GM19463 (cell line): ENCODE results near the gene GPC2.

Experiments used
- ATAC-seq: cut with Tn5 transposase; IDR thresholded peaks from one replicate; pipeline ENCODE4 v1.9.1; 2021; ENCODE audit warnings: mild to moderate bottlenecking, moderate library complexity; ENCODE audit not compliant: unreplicated experiment

The GPC2 gene

GRCh38 chr7:100170101-100170897 is 6.9 kb downstream of the GPC2 start:
- no peak for ATAC-seq

GRCh38 chr7:100169147-100169850 is 7.9 kb downstream of the GPC2 start:
- ATAC-seq = no peak

DNA sequence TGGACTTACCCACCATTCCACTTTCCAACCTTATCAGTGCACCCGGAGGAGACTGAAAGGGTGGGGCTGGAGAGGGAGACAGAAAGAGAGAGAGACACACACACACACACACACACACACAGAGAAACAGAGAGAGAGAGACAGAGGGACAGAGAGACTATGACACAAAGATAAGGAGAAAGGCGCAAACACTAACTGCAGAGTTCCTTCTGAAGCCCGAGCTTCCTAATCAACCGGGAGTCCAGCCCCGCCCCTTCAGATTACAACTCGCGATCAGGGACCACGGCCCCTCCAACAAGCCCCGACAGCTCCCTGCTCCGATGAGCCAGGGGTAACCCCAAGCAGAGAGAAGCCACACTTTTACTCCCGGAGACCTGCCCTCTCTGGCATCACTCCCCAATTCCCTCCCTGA is 9.3 kb downstream of the GPC2 start:
- no peak for ATAC-seq

GRCh38 chr7:100166970-100167911 is 9.9 kb downstream of the GPC2 start:
- no peak for ATAC-seq

DNA sequence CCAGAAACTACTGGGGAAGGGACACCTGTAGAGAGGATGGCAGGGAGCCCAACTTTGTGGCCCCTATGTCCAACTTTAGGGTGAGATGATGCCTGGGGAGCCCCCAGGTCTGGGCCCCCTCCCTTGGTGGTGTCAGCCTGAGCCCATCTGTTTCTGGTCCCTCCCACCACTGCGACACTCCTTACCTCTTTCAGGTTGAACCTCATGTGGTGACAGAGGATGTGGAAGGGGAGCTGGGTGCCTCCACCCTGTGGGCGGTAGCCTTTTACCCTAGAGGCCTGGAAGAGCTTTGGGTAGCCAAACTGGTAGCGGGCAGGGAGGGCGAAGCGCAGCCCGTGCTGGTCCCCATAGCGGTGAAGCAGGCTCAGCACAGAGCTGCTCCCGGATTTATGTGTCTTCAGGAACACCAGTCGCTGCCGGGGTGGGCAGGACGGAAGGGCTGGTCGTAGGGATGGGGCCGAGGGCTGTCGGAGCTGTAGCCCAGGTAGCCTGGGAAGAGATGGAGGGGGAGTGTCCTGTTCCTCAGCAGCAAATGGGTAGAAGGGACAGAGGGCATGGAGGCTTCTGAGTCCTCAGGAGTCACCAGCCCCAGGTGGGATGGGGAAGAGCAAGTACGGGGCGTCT is 10.8 kb downstream of the GPC2 start:
- no peak for ATAC-seq

GRCh38 chr7:100163871-100164270 is 13.3 kb downstream of the GPC2 start:
- no peak for ATAC-seq

GRCh38 chr7:100163006-100163531 is 14.1 kb downstream of the GPC2 start:
- ATAC-seq = no peak

DNA sequence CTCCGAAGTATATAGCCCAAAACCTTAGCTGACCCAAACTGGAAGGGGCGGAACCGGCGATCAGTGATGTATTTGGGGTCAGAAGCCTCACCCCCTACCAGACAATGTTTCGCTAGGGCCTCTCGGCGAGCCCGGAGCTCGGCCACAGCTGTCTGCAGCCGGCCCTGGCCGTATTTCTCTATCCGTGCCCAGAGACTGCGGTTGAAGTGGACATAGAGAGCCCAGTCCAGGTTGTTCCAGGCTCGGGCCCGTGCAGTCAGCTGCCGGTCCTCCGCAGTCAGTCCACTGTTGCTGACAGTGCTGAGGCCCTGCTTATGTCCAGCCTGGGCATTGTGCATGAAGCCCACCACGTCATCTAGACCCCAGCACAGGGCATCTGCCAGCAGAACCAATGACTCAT is 17.1 kb downstream of the GPC2 start:
- no peak for ATAC-seq

GRCh38 chr7:100159099-100159623 is 18.0 kb downstream of the GPC2 start:
- no peak for ATAC-seq

DNA sequence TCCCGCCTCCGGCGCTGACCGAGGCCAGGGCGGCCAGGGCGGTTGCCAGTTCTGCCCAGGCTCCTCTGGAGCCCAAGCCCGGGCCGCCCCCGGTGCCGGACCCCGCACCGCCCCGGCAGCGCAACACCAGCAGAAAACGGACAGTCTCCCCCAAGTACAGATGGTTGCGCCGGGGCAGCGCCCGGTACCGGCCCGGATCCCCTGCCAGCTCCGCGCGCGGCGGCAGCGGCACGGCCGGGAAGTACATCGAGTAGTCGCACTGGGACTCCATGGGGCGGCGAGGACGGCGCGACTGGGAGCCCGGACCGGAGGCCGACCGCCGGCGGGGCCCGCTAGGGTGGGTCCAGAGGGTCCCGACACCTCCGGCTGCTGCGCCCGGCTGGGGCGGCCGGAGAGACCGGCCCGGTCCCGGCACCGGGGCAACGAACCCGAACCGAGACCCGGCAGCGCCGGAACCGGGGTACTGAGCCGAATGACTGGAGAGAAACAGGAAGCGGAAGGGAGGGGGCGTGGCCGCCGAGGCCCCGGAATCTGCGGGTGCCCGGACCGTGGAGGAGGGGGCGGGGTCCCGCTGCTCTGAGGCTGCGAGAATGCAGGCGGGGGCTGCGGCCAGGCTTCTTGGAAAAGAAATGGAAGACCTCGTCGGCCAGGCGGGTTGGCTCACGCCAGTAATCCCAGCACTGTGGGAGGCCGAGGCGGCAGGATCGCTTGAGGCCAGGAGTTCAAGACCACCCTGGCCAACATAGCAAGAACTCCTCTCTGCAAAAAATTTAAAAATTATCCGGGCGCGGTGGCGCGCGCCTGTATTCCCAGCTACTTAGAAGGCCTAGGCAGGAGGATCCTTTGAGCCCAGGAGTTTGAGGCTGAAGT is 18.7 kb downstream of the GPC2 start, which contains the start of gene TRAPPC14:
TSS of gene TRAPPC14 (minus strand) at position 495 of the 870 bp plus-strand sequence. CDS start at position 271, 224 bp downstream.
- ATAC-seq = peak; percentile 95

DNA sequence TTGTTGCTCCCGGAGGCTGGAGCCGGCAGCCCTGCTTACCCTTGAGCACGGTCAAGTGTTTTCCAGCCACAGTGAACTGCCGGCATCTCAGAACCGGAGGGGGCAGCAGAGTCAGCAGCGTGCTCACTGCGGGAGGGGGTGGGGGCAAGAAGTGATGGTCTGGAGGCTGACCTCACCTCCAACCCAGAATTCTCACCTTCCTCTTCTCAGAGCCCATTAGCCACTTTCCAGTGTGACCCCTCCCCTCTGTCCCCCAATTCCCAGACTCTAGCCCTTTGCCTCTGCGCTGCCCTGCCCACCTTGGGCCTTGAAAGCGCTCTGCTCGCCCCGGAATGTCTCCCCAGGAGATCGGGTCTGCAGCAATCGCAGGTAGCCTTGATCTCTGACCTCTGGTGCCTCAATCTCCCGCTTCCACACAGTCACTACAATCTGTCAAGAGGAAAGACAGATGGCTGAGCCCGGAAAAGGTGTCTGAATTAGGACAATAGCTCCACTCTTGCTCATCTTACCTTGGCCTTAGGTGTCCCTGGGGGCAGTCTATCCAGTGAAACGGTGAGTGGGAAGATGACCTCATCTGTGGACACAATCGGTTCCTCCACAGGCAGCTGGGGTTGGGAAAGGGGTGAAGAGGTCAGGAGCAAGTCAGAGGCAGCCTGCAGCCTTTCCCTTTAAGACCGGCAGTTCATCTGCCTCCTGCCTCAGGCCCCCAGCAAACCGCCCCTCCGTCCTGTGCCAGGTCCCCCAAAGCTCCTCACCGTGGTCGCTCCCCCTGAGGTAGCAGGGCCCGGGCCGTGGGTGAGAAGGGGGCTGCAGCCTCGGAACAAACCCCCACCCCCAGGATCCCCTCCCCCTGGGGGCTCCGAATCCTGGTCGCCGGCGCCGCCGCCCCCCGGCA is 19.6 kb downstream of the GPC2 start:
- no peak for ATAC-seq

- ATAC-seq = no peak
Measured at GRCh38 chr7:100157069-100157333, 20.2 kb downstream of the GPC2 start.

DNA sequence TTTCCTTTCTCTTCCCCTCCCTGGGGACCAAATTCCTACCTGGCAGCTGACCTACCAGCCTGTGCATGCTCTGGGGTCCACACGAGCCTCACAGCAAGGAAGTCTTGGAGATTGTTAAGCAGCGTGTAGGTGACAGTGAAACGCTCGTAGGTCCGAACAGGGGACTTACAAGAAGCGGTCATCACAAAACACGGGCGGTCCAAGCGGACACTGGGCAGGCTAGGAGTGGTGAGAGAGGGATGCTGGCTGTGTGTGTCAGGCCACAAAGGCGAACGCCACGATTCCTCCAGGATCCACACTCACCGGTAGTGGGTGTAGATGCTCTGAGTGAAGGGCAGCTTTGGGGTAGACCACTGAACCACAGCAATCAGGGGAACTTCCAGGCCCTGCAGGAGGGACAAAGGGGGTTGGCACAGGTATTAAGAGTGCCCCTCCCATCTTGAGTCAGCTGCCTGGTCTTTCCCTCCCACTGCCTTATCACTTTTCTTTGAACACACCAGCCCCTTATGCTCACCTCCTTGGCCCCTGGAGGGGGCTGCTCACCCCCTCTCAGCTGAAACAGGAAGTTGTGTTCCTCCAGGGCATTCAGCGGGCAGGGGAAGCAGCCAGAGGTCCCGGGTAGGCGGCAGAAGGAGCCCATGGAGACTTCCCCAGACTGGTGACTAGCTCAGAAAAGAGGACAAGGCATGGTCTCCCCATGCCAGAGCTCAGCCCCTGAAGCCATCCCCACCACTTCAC is 20.7 kb downstream of the GPC2 start:
- no peak for ATAC-seq

GRCh38 chr7:100155553-100156317 is 21.4 kb downstream of the GPC2 start:
- ATAC-seq = no peak

GRCh38 chr7:100154651-100155491 is 22.3 kb downstream of the GPC2 start:
- no peak for ATAC-seq
